Lower leg skin (tissue), 3 donors: ENCODE data around the gene OBSCN.

Experiments
- POLR2A ChIP-seq, 2 donors: fragments of 450-650 bp; IDR thresholded peaks; one replicate each; pipeline ENCODE4 v1.6.1; 2016 to 2017; ENCODE audit warnings: antibody characterized with exemption in 2 of 2, mild to moderate bottlenecking in 1 of 2, moderate library complexity in 1 of 2
- TF ChIP-seq, protein P1 (sequence below), 3 donors: fragments of 450-650 bp; IDR thresholded peaks; one replicate each; pipeline ENCODE4 v1.5.1; 2016; ENCODE audit warnings: antibody characterized with exemption in 3 of 3, mild to moderate bottlenecking in 3 of 3, moderate library complexity in 2 of 3

DNA sequence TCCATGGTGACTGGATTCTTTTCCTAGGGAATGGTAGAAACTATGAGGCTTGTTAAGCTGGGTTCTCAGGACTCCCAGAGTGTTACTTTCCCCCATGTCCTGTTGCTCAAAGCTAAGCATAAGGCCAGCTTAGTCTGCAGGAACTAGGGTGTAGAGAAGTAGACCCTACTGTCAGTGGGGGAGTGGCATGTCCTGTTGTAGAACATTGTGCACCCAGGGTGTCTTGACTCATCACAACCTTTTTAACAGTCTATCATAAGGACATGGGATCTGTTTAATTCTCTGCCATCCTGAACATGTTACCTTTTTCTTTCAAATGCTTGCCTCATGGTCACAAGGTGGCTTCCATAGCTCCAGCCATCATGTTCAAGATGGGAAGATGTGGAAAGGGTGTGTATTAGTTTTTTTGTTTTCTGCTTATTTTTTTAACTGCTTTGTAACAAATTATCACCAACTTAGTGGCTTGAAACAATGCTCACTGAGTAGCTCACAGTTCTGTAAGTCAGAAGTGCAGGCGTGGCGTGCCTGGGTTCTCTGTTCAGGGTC, 17.4 kb downstream of the OBSCN start:
- TF ChIP-seq, protein P1, sequence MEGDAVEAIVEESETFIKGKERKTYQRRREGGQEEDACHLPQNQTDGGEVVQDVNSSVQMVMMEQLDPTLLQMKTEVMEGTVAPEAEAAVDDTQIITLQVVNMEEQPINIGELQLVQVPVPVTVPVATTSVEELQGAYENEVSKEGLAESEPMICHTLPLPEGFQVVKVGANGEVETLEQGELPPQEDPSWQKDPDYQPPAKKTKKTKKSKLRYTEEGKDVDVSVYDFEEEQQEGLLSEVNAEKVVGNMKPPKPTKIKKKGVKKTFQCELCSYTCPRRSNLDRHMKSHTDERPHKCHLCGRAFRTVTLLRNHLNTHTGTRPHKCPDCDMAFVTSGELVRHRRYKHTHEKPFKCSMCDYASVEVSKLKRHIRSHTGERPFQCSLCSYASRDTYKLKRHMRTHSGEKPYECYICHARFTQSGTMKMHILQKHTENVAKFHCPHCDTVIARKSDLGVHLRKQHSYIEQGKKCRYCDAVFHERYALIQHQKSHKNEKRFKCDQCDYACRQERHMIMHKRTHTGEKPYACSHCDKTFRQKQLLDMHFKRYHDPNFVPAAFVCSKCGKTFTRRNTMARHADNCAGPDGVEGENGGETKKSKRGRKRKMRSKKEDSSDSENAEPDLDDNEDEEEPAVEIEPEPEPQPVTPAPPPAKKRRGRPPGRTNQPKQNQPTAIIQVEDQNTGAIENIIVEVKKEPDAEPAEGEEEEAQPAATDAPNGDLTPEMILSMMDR (IDR thresholded peaks at IDR 0.05) = no peak
- TF ChIP-seq POLR2A (IDR thresholded peaks at IDR 0.05) = no peak
